Mesodermal cell (in vitro differentiated cells): ENCODE results near the gene FOXP1.

Experiments used
- H3K27ac ChIP-seq: 2 replicates; pipeline ENCODE4 v1.7.0; 2013; ENCODE audit warnings: mild to moderate bottlenecking, low read depth, low read length, moderate library complexity; ENCODE audit not compliant: severe bottlenecking
- H3K36me3 ChIP-seq: 2 replicates; pipeline ENCODE4 v1.7.1; 2013; ENCODE audit warnings: mild to moderate bottlenecking, low read length, moderate library complexity; ENCODE audit not compliant: control insufficient read depth, insufficient read depth
- H3K4me1 ChIP-seq: one replicate; pipeline ENCODE4 v1.7.1; 2013; ENCODE audit warnings: mild to moderate bottlenecking, low read length; ENCODE audit not compliant: insufficient read depth, control insufficient read depth, poor library complexity, severe bottlenecking
- H3K4me3 ChIP-seq: 2 replicates; pipeline ENCODE4 v1.7.0; 2013; ENCODE audit warnings: low read length, control low read depth, mild to moderate bottlenecking; ENCODE audit not compliant: insufficient read depth, poor library complexity, severe bottlenecking; ENCODE audit errors: extremely low read depth
- H3K9me3 ChIP-seq: 2 replicates; pipeline ENCODE4 v1.7.1; 2013; ENCODE audit warnings: mild to moderate bottlenecking, low read length, moderate library complexity; ENCODE audit not compliant: control insufficient read depth
- whole genome bisulfite sequencing, 2 experiments: methylation state at CpG; one replicate each; pipeline ENCODE4 v1.1.5; 2013; ENCODE audit warnings: missing lambda C conversion rate in 2 of 2; ENCODE audit not compliant: insufficient coverage in 2 of 2; 5-methylcytosine and 5-hydroxymethylcytosine counted together

Gene FOXP1

GRCh38 chr3:71229905-71230657, 353.4 kb downstream of the FOXP1 start:
- H3K9me3 ChIP-seq: no peaks in the 10 kb centered on the region
- WGBS, 2 experiments: 94 to 96% methylated on average over 4 to 5 of the region's 7 CpGs
- no peak overlapping the region for H3K4me3 ChIP-seq
- H3K4me1 ChIP-seq: no peaks in the 10 kb centered on the region
- H3K27ac ChIP-seq: no peak overlapping the region
- H3K36me3 ChIP-seq: no peaks in the 10 kb centered on the region

- no peaks in the 10 kb centered on the region for H3K4me1 ChIP-seq
- H3K4me3 ChIP-seq: no peak overlapping the region
- no peak overlapping the region for H3K27ac ChIP-seq
- 96 to 99% methylated on average over 3 to 5 of the region's 9 CpGs for WGBS, 2 experiments
- H3K36me3 ChIP-seq: no peaks in the 10 kb centered on the region
- H3K9me3 ChIP-seq: no peaks in the 10 kb centered on the region
Observed at GRCh38 chr3:71228156-71228866, 355.2 kb downstream of the FOXP1 start.

- no peaks in the 10 kb centered on the region for H3K4me1 ChIP-seq
- no peak overlapping the region for H3K4me3 ChIP-seq
- no peak overlapping the region for H3K27ac ChIP-seq
- WGBS, 2 experiments: 97 to 100% methylated on average over 3 to 4 of the region's 6 CpGs
- no peaks in the 10 kb centered on the region for H3K9me3 ChIP-seq
- H3K36me3 ChIP-seq: no peaks in the 10 kb centered on the region
Observed at GRCh38 chr3:71227270-71227661, 356.3 kb downstream of the FOXP1 start.

- Histone ChIP-seq H3K36me3 (no peaks in the 10 kb centered on the region), H3K27ac (no peak overlapping the region), H3K9me3 (no peaks in the 10 kb centered on the region), H3K4me3 (no peak overlapping the region), H3K4me1 (no peaks in the 10 kb centered on the region)
- WGBS, 2 experiments: 92 to 95% methylated on average over 18 to 21 of the region's 21 CpGs
Observed at GRCh38 chr3:71226565-71227269, 356.8 kb downstream of the FOXP1 start.

- 93% methylated on average over 3 of the region's 4 CpGs for WGBS, 2 experiments
- Histone ChIP-seq H3K4me3 (no peak overlapping the region), H3K36me3 (no peaks in the 10 kb centered on the region), H3K27ac (no peak overlapping the region), H3K9me3 (no peaks in the 10 kb centered on the region), H3K4me1 (no peaks in the 10 kb centered on the region)
Observed at GRCh38 chr3:71225951-71226564, 357.5 kb downstream of the FOXP1 start.

GRCh38 chr3:71225002-71225684, 358.4 kb downstream of the FOXP1 start:
- Histone ChIP-seq H3K9me3 (no peaks in the 10 kb centered on the region), H3K4me3 (no peak overlapping the region), H3K4me1 (no peaks in the 10 kb centered on the region), H3K27ac (no peak overlapping the region), H3K36me3 (no peaks in the 10 kb centered on the region)
- 90 to 94% methylated on average over 4 to 6 of the region's 7 CpGs for WGBS, 2 experiments

- H3K4me3 ChIP-seq: no peak overlapping the region
- 87 to 90% methylated on average over 5 of the region's 7 CpGs for WGBS, 2 experiments
- H3K9me3 ChIP-seq: no peaks in the 10 kb centered on the region
- no peaks in the 10 kb centered on the region for H3K4me1 ChIP-seq
- no peak overlapping the region for H3K27ac ChIP-seq
- no peaks in the 10 kb centered on the region for H3K36me3 ChIP-seq
Observed at GRCh38 chr3:71219744-71220638, 363.5 kb downstream of the FOXP1 start.

- 88 to 90% methylated on average over 4 to 5 of the region's 5 CpGs for WGBS, 2 experiments
Observed at GRCh38 chr3:71218508-71218907, 365.0 kb downstream of the FOXP1 start.

GRCh38 chr3:71217640-71218222, 365.8 kb downstream of the FOXP1 start:
- Histone ChIP-seq H3K27ac (no peak overlapping the region), H3K4me1 (no peaks in the 10 kb centered on the region), H3K36me3 (no peaks in the 10 kb centered on the region), H3K9me3 (no peaks in the 10 kb centered on the region), H3K4me3 (no peak overlapping the region)
- WGBS, 2 experiments: 74 to 78% methylated on average over 5 to 6 of the region's 8 CpGs

More at GRCh38 chr3:71218508-71218907, 365.0 kb downstream of the FOXP1 start:
- Histone ChIP-seq H3K4me3 (no peak overlapping the region), H3K9me3 (no peaks in the 10 kb centered on the region), H3K4me1 (no peaks in the 10 kb centered on the region), H3K36me3 (no peaks in the 10 kb centered on the region), H3K27ac (no peak overlapping the region)
